Measurements from ENCODE around the gene ADGRF3. TPM values are rescaled to one million over a fixed set of nuclear protein-coding genes. Genes with fewer than 3 reads are reported as not detected.
"Not testable (repeated sequence)": the region's sequence is repeated elsewhere in the genome, so short reads cannot be mapped to it uniquely, and the experiment has no call there.

Gene ADGRF3
- total and polyA plus RNA-seq, 2 of the 13 experiments (the other 11 are each of a cell fraction or from before 2014, with no cell fraction given): 0.40 to 1.5 TPM

GRCh38 chr2:26376799-26377198 lies 30.2 kb upstream of the ADGRF3 start:
- no peak overlapping the region for H3K4me2 ChIP-seq (ENCODE audit: low read depth, low read length)
- no peak overlapping the region for H3K27ac ChIP-seq (ENCODE audit: extremely low read length, insufficient read depth, low read length)
- intact Hi-C loops (cut with micrococcal nuclease; ENCODE audit: unreplicated experiment) (no loop called here), in situ Hi-C loops (cut with HindIII; ENCODE audit: extremely low pct_ligation_motif_present, low pct_unique_long_range_greater_than_20kb) (no loop called here)
- POLR2A ChIA-PET: no interaction called here
- no peak overlapping the region for H3K9ac ChIP-seq (ENCODE audit: insufficient read depth, low read depth, low read length)
- no peaks in the 10 kb centered on the region for H3K79me2 ChIP-seq (ENCODE audit: insufficient read depth, low read length)
- H4K20me1 ChIP-seq (ENCODE audit: insufficient read depth, low read length): no peaks in the 10 kb centered on the region
- BruUV-seq (replicated peaks): no TSS peak
- H3K9me3 ChIP-seq (ENCODE audit: low read length): no peaks in the 10 kb centered on the region
- WGBS (ENCODE audit: low lambda C conversion rate): 98% methylated on average over 1 of the region's 1 CpG
- DNase-seq (ENCODE audit: low spot score): no peak
- H3K27me3 ChIP-seq (ENCODE audit: control insufficient read depth in 1 of 2, insufficient read depth in 2 of 2, low read length in 2 of 2): no peaks in the 10 kb centered on the region
- no peak for FAIRE-seq
- no peak for TF ChIP-seq ZNF557 (CRISPR knock-in tag; IDR thresholded peaks at IDR 0.05)
- TF ChIP-seq NFKBIZ (CRISPR knock-in tag; IDR thresholded peaks at IDR 0.05): no peak
- no peak for TF ChIP-seq ONECUT2 (CRISPR knock-in tag; IDR thresholded peaks at IDR 0.05)
- no peak for TF ChIP-seq EED (CRISPR knock-in tag; IDR thresholded peaks at IDR 0.05)
- no peak for TF ChIP-seq ZNF652 (CRISPR knock-in tag; IDR thresholded peaks at IDR 0.05; ENCODE audit: borderline replicate concordance, low read depth)
- TF ChIP-seq ZNF431 (CRISPR knock-in tag; IDR thresholded peaks at IDR 0.05; ENCODE audit: borderline replicate concordance, low read depth): no peak
- TF ChIP-seq ZNF720 (CRISPR knock-in tag; IDR thresholded peaks at IDR 0.05): no peak
- no peak for TF ChIP-seq RFXANK (CRISPR knock-in tag; IDR thresholded peaks at IDR 0.05)
- no peak for TF ChIP-seq STAT5B (CRISPR knock-in tag; IDR thresholded peaks at IDR 0.05)
- no peak for TF ChIP-seq JARID2 (CRISPR knock-in tag; IDR thresholded peaks at IDR 0.05; ENCODE audit: insufficient replicate concordance)
- no peak for TF ChIP-seq ATF1 (CRISPR knock-in tag; IDR thresholded peaks at IDR 0.05)
- no peak for TF ChIP-seq SALL2 (CRISPR knock-in tag; IDR thresholded peaks at IDR 0.05)
- no peak for TF ChIP-seq FUBP1 (CRISPR knock-in tag; IDR thresholded peaks at IDR 0.05; ENCODE audit: borderline replicate concordance)
- no peak for TF ChIP-seq ZNF20 (CRISPR knock-in tag; IDR thresholded peaks at IDR 0.05)
- TF ChIP-seq DDIT3 (CRISPR knock-in tag; IDR thresholded peaks at IDR 0.05): no peak
- TF ChIP-seq NFIC (IDR thresholded peaks at IDR 0.05; ENCODE audit: low read length): no peak
- no peak overlapping the region for H2AFZ ChIP-seq (ENCODE audit: low read length)
- ATAC-seq: no peak
- CTCF ChIA-PET (ENCODE audit: low intra/inter-chr PET ratio, low total read pairs): no interaction called here
- H3K4me3 ChIP-seq (replicated peaks in 1 of 3; ENCODE audit: insufficient read depth in 1 of 3, low read depth in 2 of 3, low read length in 3 of 3): no peak overlapping the region
- H3K4me1 ChIP-seq (ENCODE audit: insufficient read depth, low read length): no peaks in the 10 kb centered on the region
- peaks cover 15 to 69% of the 10 kb centered on the region in 2 experiments for H3K36me3 ChIP-seq (replicated peaks in 1 of 2; ENCODE audit: control insufficient read depth in 1 of 2, insufficient read depth in 2 of 2, low read length in 2 of 2)

- CTCF ChIA-PET (ENCODE audit: low intra/inter-chr PET ratio, low total read pairs); H3K4me3 ChIP-seq (replicated peaks in 1 of 3; ENCODE audit: insufficient read depth in 1 of 3, low read depth in 2 of 3, low read length in 3 of 3); H3K9ac ChIP-seq (ENCODE audit: insufficient read depth, low read depth, low read length); POLR2A ChIA-PET; H3K79me2 ChIP-seq (ENCODE audit: insufficient read depth, low read length); H2AFZ ChIP-seq (ENCODE audit: low read length); FAIRE-seq; H4K20me1 ChIP-seq (ENCODE audit: insufficient read depth, low read length); in situ Hi-C loops (cut with HindIII; ENCODE audit: extremely low pct_ligation_motif_present, low pct_unique_long_range_greater_than_20kb); H3K27ac ChIP-seq (ENCODE audit: extremely low read length, insufficient read depth, low read length); H3K4me2 ChIP-seq (ENCODE audit: low read depth, low read length); H3K9me3 ChIP-seq (ENCODE audit: low read length); BruUV-seq (replicated peaks); intact Hi-C loops (cut with micrococcal nuclease; ENCODE audit: unreplicated experiment); H3K27me3 ChIP-seq (ENCODE audit: control insufficient read depth in 1 of 2, insufficient read depth in 2 of 2, low read length in 2 of 2); DNase-seq (ENCODE audit: low spot score); ATAC-seq: not testable (repeated sequence)
- Histone ChIP-seq H3K36me3 (replicated peaks in 1 of 2; ENCODE audit: control insufficient read depth in 1 of 2, insufficient read depth in 2 of 2, low read length in 2 of 2) (peaks cover 13 to 60% of the 10 kb centered on the region in 2 experiments), H3K4me1 (ENCODE audit: insufficient read depth, low read length) (peaks cover 17% of the 10 kb centered on the region)
- 71% methylated on average over 4 of the region's 31 CpGs for WGBS (ENCODE audit: low lambda C conversion rate)
Measured at GRCh38 chr2:26370909-26371308, 24.3 kb upstream of the ADGRF3 start.
